A673 (cell line): ENCODE measurements around the gene HK3. TPM values are rescaled to one million over a fixed set of nuclear protein-coding genes. Genes with fewer than 3 reads are reported as not detected.

ENCODE experiments used
- BruUV-seq: library from RNA; stranded (reverse); fragments of 400-500 nt; replicated peaks from 2 replicates; lab custom pipeline; 2021; lab: Mats Ljungman, UMichigan
- CTCF ChIA-PET: fragments of 300-600 bp; sonication (Branson Sonifier 250); formaldehyde crosslinking; loops from one replicate; lab custom pipeline; 2022; ENCODE audit warnings: antibody characterized with exemption; lab: Charles Lee
- POLR2A ChIA-PET: fragments of 300-600 bp; sonication (Branson Sonifier 250); formaldehyde crosslinking; loops from one replicate; lab custom pipeline; 2022; ENCODE audit warnings: antibody characterized with exemption; ENCODE audit not compliant: low non-redundant PET; lab: Charles Lee
- DNase-seq: peaks from one replicate; pipeline ENCODE4 v3.0.0-alpha.2; 2015; ENCODE audit warnings: low spot score
- H3K27ac ChIP-seq: fragments of 200-600 bp; sonication (generic); 2 replicates; pipeline ENCODE4 v1.5.1; 2016; ENCODE audit warnings: mixed run types, low read depth, mild to moderate bottlenecking, mixed read lengths, antibody characterized with exemption, low read length; ENCODE audit not compliant: poor library complexity, severe bottlenecking
- H3K27me3 ChIP-seq: fragments of 200-600 bp; sonication (generic); replicated peaks from 2 replicates; pipeline ENCODE4 v1.6.1; 2017; ENCODE audit warnings: mixed run types, low read depth, mild to moderate bottlenecking, mixed read lengths, antibody characterized with exemption, low read length; ENCODE audit not compliant: insufficient read depth, poor library complexity
- H3K36me3 ChIP-seq: fragments of 200-600 bp; sonication (generic); 2 replicates; pipeline ENCODE4 v1.6.1; 2016; ENCODE audit warnings: mixed run types, mild to moderate bottlenecking, mixed read lengths, antibody characterized with exemption, low read length; ENCODE audit not compliant: insufficient read depth, poor library complexity, severe bottlenecking
- H3K4me1 ChIP-seq: fragments of 200-600 bp; sonication (generic); 2 replicates; pipeline ENCODE4 v1.6.1; 2017; ENCODE audit warnings: mixed run types, mild to moderate bottlenecking, mixed read lengths, antibody characterized with exemption, low read length; ENCODE audit not compliant: insufficient read depth, poor library complexity, severe bottlenecking
- H3K4me3 ChIP-seq: fragments of 200-600 bp; sonication (generic); 2 replicates; pipeline ENCODE4 v1.5.1; 2016; ENCODE audit warnings: low read depth, mixed run types, mild to moderate bottlenecking, mixed read lengths, low read length; ENCODE audit not compliant: poor library complexity, severe bottlenecking
- H3K9me3 ChIP-seq: fragments of 200-600 bp; sonication (generic); 2 replicates; pipeline ENCODE4 v1.6.1; 2016; ENCODE audit warnings: mixed run types, low read depth, mild to moderate bottlenecking, mixed read lengths, antibody characterized with exemption, low read length; ENCODE audit not compliant: poor library complexity, severe bottlenecking
- CTCF ChIP-seq: fragments of 300-800, 200-600 bp; sonication (generic); conservative IDR thresholded peaks from 2 replicates; pipeline ENCODE4 v1.5.1; 2017; ENCODE audit warnings: low read depth, mild to moderate bottlenecking, antibody characterized with exemption, low read length, moderate library complexity, mixed read lengths
- EZH2 ChIP-seq: fragments of 200-600 bp; sonication (generic); IDR thresholded peaks from 2 replicates; pipeline ENCODE4 v1.6.1; 2017; ENCODE audit warnings: borderline replicate concordance, low read depth, mild to moderate bottlenecking, mixed read lengths, antibody characterized with exemption, low read length; ENCODE audit not compliant: poor library complexity, severe bottlenecking
- intact Hi-C: fragments of 100-400 bp; cut with micrococcal nuclease; formaldehyde crosslinking; loops from one replicate; pipeline ENCODE4 v1.10.0; 2022; ENCODE audit not compliant: unreplicated experiment
- total RNA-seq: library from RNA; stranded (reverse); gene quantifications from 2 replicates; pipeline ENCODE4 v1.2.3, GENCODE V29; 2021

Gene HK3
- total RNA-seq, 1 experiment from 2014 or later, result 0.84 TPM

- no TSS peak for BruUV-seq
- no peaks in the 10 kb centered on the region for H3K4me1 ChIP-seq
- DNase-seq, result no peak
- H3K36me3 ChIP-seq, result no peaks in the 10 kb centered on the region
- no peak overlapping the region for H3K4me3 ChIP-seq
- no peak overlapping the region for H3K27ac ChIP-seq
- intact Hi-C loops, result no loop called here
- TF ChIP-seq CTCF, result no peak
- TF ChIP-seq EZH2, result no peak
- ChIA-PET POLR2A (no interaction called here), CTCF (interaction anchor here (0.9 kb wide), 1 partner anchor 226 kb away, joined by 5 read pairs; no protein-coding TSS in a partner anchor)
- H3K9me3 ChIP-seq, result no peaks in the 10 kb centered on the region
- no peaks in the 10 kb centered on the region for H3K27me3 ChIP-seq
These were observed 12.6 kb downstream of the HK3 start for GRCh38 chr5:176886336-176887251.

GRCh38 chr5:176884571-176884890, 14.6 kb downstream of the HK3 start:
- TF ChIP-seq CTCF (no peak), EZH2 (no peak)
- no TSS peak for BruUV-seq
- H3K9me3 ChIP-seq, result no peaks in the 10 kb centered on the region
- DNase-seq, result no peak
- ChIA-PET POLR2A (no interaction called here), CTCF (no interaction called here)
- H3K4me1 ChIP-seq, result no peaks in the 10 kb centered on the region
- no peaks in the 10 kb centered on the region for H3K36me3 ChIP-seq
- no peak overlapping the region for H3K4me3 ChIP-seq
- H3K27me3 ChIP-seq, result no peaks in the 10 kb centered on the region
- intact Hi-C loops, result no loop called here
- H3K27ac ChIP-seq, result no peak overlapping the region

GRCh38 chr5:176883700-176884570, 15.2 kb downstream of the HK3 start:
- intact Hi-C loops, result no loop called here
- H3K27ac ChIP-seq, result no peak overlapping the region
- ChIA-PET POLR2A (no interaction called here), CTCF (no interaction called here)
- no peak for TF ChIP-seq CTCF
- no peak for TF ChIP-seq EZH2
- H3K27me3 ChIP-seq, result no peaks in the 10 kb centered on the region
- DNase-seq, result no peak
- no peaks in the 10 kb centered on the region for H3K36me3 ChIP-seq
- H3K4me3 ChIP-seq, result no peak overlapping the region
- H3K9me3 ChIP-seq, result no peaks in the 10 kb centered on the region
- no TSS peak for BruUV-seq
- no peaks in the 10 kb centered on the region for H3K4me1 ChIP-seq
